Measurements from ENCODE around the gene GAN. TPM values are rescaled to one million over a fixed set of nuclear protein-coding genes. Genes with fewer than 3 reads are reported as not detected.

Gene GAN
- total RNA-seq, 1 experiment from 2014 or later = 22.5 TPM

- Histone ChIP-seq H3K27ac (ENCODE audit: low read depth, low read length) (no peak overlapping the region), H2AFZ (ENCODE audit: low read depth, low read length, poor library complexity, severe bottlenecking) (no peak overlapping the region), H3K36me3 (ENCODE audit: control insufficient read depth in 1 of 2, insufficient read depth in 2 of 2, low read length in 2 of 2) (no peaks in the 10 kb centered on the region), H3K9ac (ENCODE audit: low read length) (no peak overlapping the region), H3K4me1 (ENCODE audit: control insufficient read depth in 1 of 2, insufficient read depth in 2 of 2, low read length in 2 of 2) (peaks cover 11 to 27% of the 10 kb centered on the region in 2 experiments), H3K79me2 (ENCODE audit: insufficient read depth, low read length) (no peaks in the 10 kb centered on the region), H3K9me3 (ENCODE audit: control insufficient read depth in 1 of 2, insufficient read depth in 1 of 2, low read depth in 1 of 2, low read length in 2 of 2) (no peaks in the 10 kb centered on the region), H4K20me1 (ENCODE audit: insufficient read depth) (no peaks in the 10 kb centered on the region), H3K9me2 (ENCODE audit: insufficient read depth) (no peaks in the 10 kb centered on the region), H3K4me3 (replicated peaks in 1 of 2; ENCODE audit: low read depth in 1 of 2, low read length in 2 of 2) (no peak overlapping the region), H3K27me3 (ENCODE audit: insufficient read depth, low read length) (no peaks in the 10 kb centered on the region), H3K4me2 (ENCODE audit: low read length) (no peak overlapping the region)
- no peak for ATAC-seq
- no TSS peak for BruUV-seq (replicated peaks)
- DNase-seq (ENCODE audit: low read depth, low spot score) = no peak
- ChIA-PET POLR2A (no interaction called here), RAD21 (ENCODE audit: low non-redundant PET in 1 of 2, low total read pairs in 2 of 2, uncharacterized antibody in 2 of 2, unreplicated experiment in 2 of 2) (no interaction called here), CTCF (no interaction called here)
- intact Hi-C loops (cut with micrococcal nuclease) = no loop called here
- TF ChIP-seq EZH2phosphoT487 (IDR thresholded peaks at IDR 0.05; ENCODE audit: borderline replicate concordance) (no peak), CEBPB (IDR thresholded peaks at IDR 0.05; ENCODE audit: low read depth) (no peak), JUND (IDR thresholded peaks at IDR 0.05) (no peak), ZBTB33 (IDR thresholded peaks at IDR 0.05; ENCODE audit: extremely low read depth, insufficient replicate concordance, low read length) (no peak), EZH2 (IDR thresholded peaks at IDR 0.05) (no peak), SIN3A (IDR thresholded peaks at IDR 0.05; ENCODE audit: low read depth) (no peak), FOSL1 (IDR thresholded peaks at IDR 0.05; ENCODE audit: low read depth) (no peak), ZFX (IDR thresholded peaks at IDR 0.05) (no peak), EGR1 (IDR thresholded peaks at IDR 0.05; ENCODE audit: low read depth) (no peak), ZNF274 (IDR thresholded peaks at IDR 0.05; ENCODE audit: low read depth, low read length) (no peak)
These were observed 118.3 kb downstream of the GAN start for GRCh38 chr16:81432937-81433557.

Measured in HCT116 (cell line).